OCI-LY1 (cell line): ENCODE measurements around the gene CDH13.

Experiments used
- EZH2 ChIP-seq: fragments of 200-600 bp; sonication (generic), shearing (Covaris generic); IDR thresholded peaks from 2 replicates; pipeline ENCODE4 v1.8.0; 2017; ENCODE audit warnings: borderline replicate concordance, mixed run types, mild to moderate bottlenecking, antibody characterized with exemption, low read length, moderate library complexity, mixed read lengths
- TF ChIP-seq, protein P1 (sequence below): fragments of 200-600 bp; sonication (generic), shearing (Covaris generic); IDR thresholded peaks from 2 replicates; pipeline ENCODE4 v1.5.1; 2017; ENCODE audit warnings: mild to moderate bottlenecking, antibody characterized with exemption, low read length, moderate library complexity, mixed read lengths

GRCh38 chr16:83130039-83130438 lies 503.3 kb downstream of the CDH13 start:
- TF ChIP-seq, protein P1, sequence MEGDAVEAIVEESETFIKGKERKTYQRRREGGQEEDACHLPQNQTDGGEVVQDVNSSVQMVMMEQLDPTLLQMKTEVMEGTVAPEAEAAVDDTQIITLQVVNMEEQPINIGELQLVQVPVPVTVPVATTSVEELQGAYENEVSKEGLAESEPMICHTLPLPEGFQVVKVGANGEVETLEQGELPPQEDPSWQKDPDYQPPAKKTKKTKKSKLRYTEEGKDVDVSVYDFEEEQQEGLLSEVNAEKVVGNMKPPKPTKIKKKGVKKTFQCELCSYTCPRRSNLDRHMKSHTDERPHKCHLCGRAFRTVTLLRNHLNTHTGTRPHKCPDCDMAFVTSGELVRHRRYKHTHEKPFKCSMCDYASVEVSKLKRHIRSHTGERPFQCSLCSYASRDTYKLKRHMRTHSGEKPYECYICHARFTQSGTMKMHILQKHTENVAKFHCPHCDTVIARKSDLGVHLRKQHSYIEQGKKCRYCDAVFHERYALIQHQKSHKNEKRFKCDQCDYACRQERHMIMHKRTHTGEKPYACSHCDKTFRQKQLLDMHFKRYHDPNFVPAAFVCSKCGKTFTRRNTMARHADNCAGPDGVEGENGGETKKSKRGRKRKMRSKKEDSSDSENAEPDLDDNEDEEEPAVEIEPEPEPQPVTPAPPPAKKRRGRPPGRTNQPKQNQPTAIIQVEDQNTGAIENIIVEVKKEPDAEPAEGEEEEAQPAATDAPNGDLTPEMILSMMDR, result no peak
- TF ChIP-seq EZH2, result no peak
